DND-41 (cell line): ENCODE data around the gene SPTLC3.

Experiments used
- EZH2 ChIP-seq: IDR thresholded peaks from 3 replicates; pipeline ENCODE4 v1.6.1; 2012; ENCODE audit warnings: borderline replicate concordance, low read depth, mild to moderate bottlenecking, moderate library complexity, low read length, inconsistent platforms; ENCODE audit not compliant: severe bottlenecking
- TF ChIP-seq, protein P1 (sequence below): IDR thresholded peaks from 2 replicates; pipeline ENCODE4 v1.5.1; 2012; ENCODE audit warnings: borderline replicate concordance, low read length, moderate library complexity, mild to moderate bottlenecking; ENCODE audit not compliant: poor library complexity, severe bottlenecking; ENCODE audit errors: extremely low read depth

DNA sequence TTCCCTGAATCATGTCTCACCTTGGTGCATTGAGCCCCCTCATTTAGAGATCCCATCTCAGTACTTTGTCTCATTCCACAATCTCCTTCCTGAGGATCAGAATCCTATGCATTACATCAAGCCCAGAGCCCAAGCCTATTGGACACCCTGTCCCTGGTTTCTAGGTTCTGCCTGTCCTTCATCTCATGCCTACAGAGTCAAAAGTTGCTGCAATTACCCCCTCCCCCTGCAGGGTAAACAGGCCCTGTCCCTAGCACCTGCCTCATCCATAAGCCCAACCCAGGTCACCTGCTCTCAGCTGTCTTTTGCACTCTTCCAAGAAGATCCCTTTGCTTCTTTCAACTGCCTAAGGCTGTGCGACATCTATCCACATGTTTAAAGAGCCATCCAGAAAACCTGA is 93.9 kb downstream of the SPTLC3 start:
- TF ChIP-seq, protein P1, sequence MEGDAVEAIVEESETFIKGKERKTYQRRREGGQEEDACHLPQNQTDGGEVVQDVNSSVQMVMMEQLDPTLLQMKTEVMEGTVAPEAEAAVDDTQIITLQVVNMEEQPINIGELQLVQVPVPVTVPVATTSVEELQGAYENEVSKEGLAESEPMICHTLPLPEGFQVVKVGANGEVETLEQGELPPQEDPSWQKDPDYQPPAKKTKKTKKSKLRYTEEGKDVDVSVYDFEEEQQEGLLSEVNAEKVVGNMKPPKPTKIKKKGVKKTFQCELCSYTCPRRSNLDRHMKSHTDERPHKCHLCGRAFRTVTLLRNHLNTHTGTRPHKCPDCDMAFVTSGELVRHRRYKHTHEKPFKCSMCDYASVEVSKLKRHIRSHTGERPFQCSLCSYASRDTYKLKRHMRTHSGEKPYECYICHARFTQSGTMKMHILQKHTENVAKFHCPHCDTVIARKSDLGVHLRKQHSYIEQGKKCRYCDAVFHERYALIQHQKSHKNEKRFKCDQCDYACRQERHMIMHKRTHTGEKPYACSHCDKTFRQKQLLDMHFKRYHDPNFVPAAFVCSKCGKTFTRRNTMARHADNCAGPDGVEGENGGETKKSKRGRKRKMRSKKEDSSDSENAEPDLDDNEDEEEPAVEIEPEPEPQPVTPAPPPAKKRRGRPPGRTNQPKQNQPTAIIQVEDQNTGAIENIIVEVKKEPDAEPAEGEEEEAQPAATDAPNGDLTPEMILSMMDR: no peak
- TF ChIP-seq EZH2: no peak
